T-helper 2 cell (primary cell): ENCODE data around the gene BCL2L13.
A peak's percentile ranks its signal among the peaks of the same experiment; 100 is the strongest.
"Not testable (repeated sequence)": the region's sequence is repeated elsewhere in the genome, so short reads cannot be mapped to it uniquely, and the experiment has no call there.

Experiments
- DNase-seq, 5 experiments: peaks; one replicate each; pipeline versions ENCODE4 v3.0.0 to v3.0.0-alpha.2; 2012 to 2022

BCL2L13 gene

GRCh38 chr22:17697196-17697595 is 58.6 kb downstream of the BCL2L13 start:
- DNase-seq = not testable (repeated sequence)

GRCh38 chr22:17698276-17698675 is 59.7 kb downstream of the BCL2L13 start:
- DNase-seq = not testable (repeated sequence)

- no peak for DNase-seq
Observed at GRCh38 chr22:17698948-17699347, 60.4 kb downstream of the BCL2L13 start.

GRCh38 chr22:17699696-17700340 is 61.3 kb downstream of the BCL2L13 start:
- no peak for DNase-seq

GRCh38 chr22:17700778-17701177 is 62.2 kb downstream of the BCL2L13 start:
- DNase-seq = no peak

- DNase-seq = no peak
Observed at GRCh38 chr22:17703811-17704210, 65.3 kb downstream of the BCL2L13 start.

GRCh38 chr22:17705546-17705945 is 67.0 kb downstream of the BCL2L13 start:
- no peak for DNase-seq

GRCh38 chr22:17705951-17706900 is 67.7 kb downstream of the BCL2L13 start:
- DNase-seq = peak in 3 of 5 experiments; percentile 4 to 68 (median 23)

- no peak for DNase-seq
Observed at GRCh38 chr22:17706947-17707346, 68.4 kb downstream of the BCL2L13 start.

GRCh38 chr22:17707526-17707925 is 69.0 kb downstream of the BCL2L13 start:
- DNase-seq = no peak

GRCh38 chr22:17710023-17710422 is 71.5 kb downstream of the BCL2L13 start:
- DNase-seq = no peak

- no peak for DNase-seq
Observed at GRCh38 chr22:17712441-17712840, 73.9 kb downstream of the BCL2L13 start.

GRCh38 chr22:17716529-17716928 is 78.0 kb downstream of the BCL2L13 start:
- no peak for DNase-seq

GRCh38 chr22:17717708-17718107 is 79.2 kb downstream of the BCL2L13 start:
- no peak for DNase-seq

GRCh38 chr22:17719911-17720310 is 81.4 kb downstream of the BCL2L13 start:
- DNase-seq = no peak

- DNase-seq = no peak
Observed at GRCh38 chr22:17724241-17724640, 85.7 kb downstream of the BCL2L13 start.

- no peak for DNase-seq
Observed at GRCh38 chr22:17724678-17725499, 86.3 kb downstream of the BCL2L13 start.

GRCh38 chr22:17725500-17725796 is 86.9 kb downstream of the BCL2L13 start:
- no peak for DNase-seq

GRCh38 chr22:17726006-17726927 is 87.7 kb downstream of the BCL2L13 start:
- DNase-seq = peak in 1 of 5 experiments; percentile 48

- DNase-seq = no peak
Observed at GRCh38 chr22:17726928-17727897, 88.7 kb downstream of the BCL2L13 start.

- DNase-seq = no peak
Observed at GRCh38 chr22:17728786-17729185, 90.2 kb downstream of the BCL2L13 start.
